ENCODE measurements around the gene ZNF394.

ZNF394 gene

GRCh38 chr7:99489235-99489634 is 10.8 kb downstream of the ZNF394 start:
- Histone ChIP-seq H3F3A (ENCODE audit: insufficient read depth, low read length) (no peaks in the 10 kb centered on the region), H3K36me3 (ENCODE audit: insufficient read depth, low read length) (peaks cover 69% of the 10 kb centered on the region), H3K79me2 (ENCODE audit: insufficient read depth, low read length) (no peaks in the 10 kb centered on the region), H3K27me3 (ENCODE audit: insufficient read depth, low read length) (no peaks in the 10 kb centered on the region), H3K9ac (ENCODE audit: low read length) (no peak overlapping the region), H3K4me1 (ENCODE audit: insufficient read depth, low read length, severe bottlenecking) (no peaks in the 10 kb centered on the region), H4K20me1 (ENCODE audit: insufficient read depth, low read length) (no peaks in the 10 kb centered on the region), H3K4me3 (ENCODE audit: low read depth, low read length, poor library complexity, severe bottlenecking) (no peak overlapping the region), H3K9me2 (ENCODE audit: low read depth, low read length) (no peaks in the 10 kb centered on the region), H3K4me2 (ENCODE audit: low read length) (no peak overlapping the region), H3K9me3 (ENCODE audit: low read length) (peaks cover 13% of the 10 kb centered on the region), H3K27ac (ENCODE audit: low read depth, low read length, poor library complexity, severe bottlenecking) (no peak overlapping the region), H2AFZ (ENCODE audit: low read length) (no peak overlapping the region)
- no peak for TF ChIP-seq CTCF (IDR thresholded peaks at IDR 0.05; ENCODE audit: low read length)
- no peak for TF ChIP-seq EZH2 (IDR thresholded peaks at IDR 0.05; ENCODE audit: borderline replicate concordance, low read length)

DNA sequence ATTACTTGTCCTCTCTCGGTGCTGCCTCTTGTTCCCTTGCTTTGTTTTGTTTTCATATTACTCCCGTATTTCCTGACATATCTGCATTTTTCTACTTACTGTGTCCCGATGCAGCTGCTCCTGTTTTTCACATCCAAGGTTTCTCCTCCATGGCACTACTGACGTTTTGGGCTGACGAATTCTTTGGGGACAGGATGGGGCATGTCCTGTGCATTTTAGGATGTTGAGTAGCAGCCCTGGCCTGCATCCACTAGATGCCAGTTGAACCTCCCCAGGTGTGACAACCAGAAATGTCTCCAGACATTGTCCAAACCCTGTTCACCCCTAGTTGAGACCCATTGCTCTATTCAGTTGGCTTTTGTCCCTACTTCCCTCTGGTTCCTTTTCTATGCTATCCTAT is 15.0 kb downstream of the ZNF394 start:
- no peaks in the 10 kb centered on the region for H3K27me3 ChIP-seq (ENCODE audit: insufficient read depth, low read length)
- H3K27ac ChIP-seq (ENCODE audit: low read depth, low read length, poor library complexity, severe bottlenecking), result no peak overlapping the region
- no peak overlapping the region for H3K4me3 ChIP-seq (ENCODE audit: low read depth, low read length, poor library complexity, severe bottlenecking)
- no peaks in the 10 kb centered on the region for H3F3A ChIP-seq (ENCODE audit: insufficient read depth, low read length)
- H4K20me1 ChIP-seq (ENCODE audit: insufficient read depth, low read length), result no peaks in the 10 kb centered on the region
- TF ChIP-seq EZH2 (IDR thresholded peaks at IDR 0.05; ENCODE audit: borderline replicate concordance, low read length) (no peak), CTCF (IDR thresholded peaks at IDR 0.05; ENCODE audit: low read length) (no peak)
- H3K9me3 ChIP-seq (ENCODE audit: low read length), result peaks cover 4% of the 10 kb centered on the region; the same call in 1 of the 2 replicates
- H2AFZ ChIP-seq (ENCODE audit: low read length), result no peak overlapping the region
- H3K4me1 ChIP-seq (ENCODE audit: insufficient read depth, low read length, severe bottlenecking), result no peaks in the 10 kb centered on the region
- no peaks in the 10 kb centered on the region for H3K9me2 ChIP-seq (ENCODE audit: low read depth, low read length)
- H3K9ac ChIP-seq (ENCODE audit: low read length), result no peak overlapping the region
- no peak overlapping the region for H3K4me2 ChIP-seq (ENCODE audit: low read length)
- H3K36me3 ChIP-seq (ENCODE audit: insufficient read depth, low read length), result peaks cover 74% of the 10 kb centered on the region
- no peaks in the 10 kb centered on the region for H3K79me2 ChIP-seq (ENCODE audit: insufficient read depth, low read length)

DNA sequence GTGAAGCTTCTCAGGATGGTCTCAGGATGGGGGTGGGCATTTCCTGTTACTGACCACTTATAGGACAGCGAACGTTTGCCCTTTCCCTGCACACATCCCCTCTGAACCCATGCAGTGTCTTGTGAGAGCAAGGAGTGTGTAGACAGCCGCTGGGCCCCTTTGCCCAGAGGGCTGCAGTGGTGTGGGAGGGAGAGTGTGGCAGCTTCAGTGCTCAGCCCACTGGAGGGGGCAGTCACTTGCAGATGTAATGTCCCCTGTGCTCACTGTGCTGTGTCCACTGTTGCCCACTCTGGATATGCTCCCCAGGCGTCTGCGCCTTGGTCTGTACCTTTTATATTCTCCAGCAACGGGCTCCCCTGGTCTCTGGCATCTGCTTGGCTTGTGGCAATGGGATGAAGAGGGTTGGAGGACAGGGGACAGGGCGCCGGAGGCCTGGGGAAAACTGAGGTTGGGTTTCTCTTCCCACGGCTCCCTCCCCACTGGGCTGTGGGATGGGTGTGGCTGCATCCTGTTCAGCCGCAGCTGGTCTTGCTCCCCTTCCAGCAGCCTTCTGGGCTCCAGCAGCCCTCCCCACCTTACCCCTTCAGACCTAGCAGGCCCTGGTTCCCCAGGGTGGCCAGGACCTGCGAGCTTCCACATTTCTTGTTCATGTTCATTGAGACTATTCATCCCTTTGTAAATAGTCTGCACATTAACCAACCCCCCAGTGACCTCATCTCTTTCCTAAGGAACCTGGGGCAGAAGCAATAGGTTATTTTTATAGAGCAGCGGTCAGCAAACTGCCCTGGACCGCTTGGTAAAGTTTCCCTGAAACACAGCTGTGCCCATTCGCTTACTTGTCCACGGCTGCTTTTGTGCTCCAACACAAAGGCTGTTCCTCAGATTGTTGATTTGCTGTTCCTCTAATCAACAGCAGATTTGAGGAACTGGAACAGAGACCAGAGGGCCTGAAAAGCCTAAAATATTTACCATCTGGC is 21.3 kb downstream of the ZNF394 start:
- Histone ChIP-seq H3F3A (ENCODE audit: insufficient read depth, low read length) (no peaks in the 10 kb centered on the region), H3K9ac (ENCODE audit: low read length) (no peak overlapping the region), H2AFZ (ENCODE audit: low read length) (no peak overlapping the region), H3K4me2 (ENCODE audit: low read length) (no peak overlapping the region), H3K9me2 (ENCODE audit: low read depth, low read length) (no peaks in the 10 kb centered on the region), H3K36me3 (ENCODE audit: insufficient read depth, low read length) (peaks cover 70% of the 10 kb centered on the region), H3K79me2 (ENCODE audit: insufficient read depth, low read length) (peaks cover 28% of the 10 kb centered on the region), H3K4me3 (ENCODE audit: low read depth, low read length, poor library complexity, severe bottlenecking) (no peak overlapping the region), H4K20me1 (ENCODE audit: insufficient read depth, low read length) (no peaks in the 10 kb centered on the region), H3K4me1 (ENCODE audit: insufficient read depth, low read length, severe bottlenecking) (peaks cover 19% of the 10 kb centered on the region), H3K9me3 (ENCODE audit: low read length) (no peaks in the 10 kb centered on the region), H3K27me3 (ENCODE audit: insufficient read depth, low read length) (no peaks in the 10 kb centered on the region), H3K27ac (ENCODE audit: low read depth, low read length, poor library complexity, severe bottlenecking) (no peak overlapping the region)
- TF ChIP-seq CTCF (IDR thresholded peaks at IDR 0.05; ENCODE audit: low read length) (no peak), EZH2 (IDR thresholded peaks at IDR 0.05; ENCODE audit: borderline replicate concordance, low read length) (no peak)

Measured in OCI-LY1 (cell line).